ENCODE measurements around the gene ITGB6. TPM values are rescaled to one million over a fixed set of nuclear protein-coding genes. Genes with fewer than 3 reads are reported as not detected.

ITGB6 gene
- total RNA-seq, 6 donors from 2014 or later: 52.6 to 124 (median 68.8) TPM

DNA sequence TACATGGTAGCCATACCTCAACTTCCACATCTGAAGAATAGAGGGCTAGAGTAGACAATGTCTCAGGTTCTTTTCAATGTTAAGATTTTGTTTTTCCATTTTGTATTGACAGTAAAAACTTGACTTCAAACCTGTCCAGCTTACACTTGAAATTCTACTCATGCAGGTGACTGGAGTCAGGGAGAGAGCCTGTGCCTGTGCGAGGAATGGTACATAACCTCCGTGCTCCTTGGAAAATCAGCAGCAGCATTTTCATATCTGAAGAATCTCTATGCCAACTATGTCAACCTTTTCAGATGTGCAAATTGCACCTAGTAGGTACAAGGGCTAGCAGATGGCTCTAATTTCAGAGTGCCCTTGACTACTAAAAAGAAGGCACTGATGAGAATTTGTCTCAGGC is 139.8 kb downstream of the ITGB6 start:
- Histone ChIP-seq H3K27ac (no peak overlapping the region), H3K9me3 (no peaks in the 10 kb centered on the region), H3K4me3 (no peak overlapping the region), H3K27me3 (peaks cover 0 to 12% (median 0%) of the 10 kb centered on the region in 4 donors), H3K36me3 (no peaks in the 10 kb centered on the region), H3K4me1 (peaks cover 13 to 18% (median 14%) of the 10 kb centered on the region in 4 donors)
- DNase-seq (no peak), ATAC-seq (ENCODE audit: low FRiP score in 2 of 2) (no peak)
- WGBS, 2 donors: 96 to 100% methylated on average over 2 of the region's 2 CpGs
- TF ChIP-seq, protein P1, sequence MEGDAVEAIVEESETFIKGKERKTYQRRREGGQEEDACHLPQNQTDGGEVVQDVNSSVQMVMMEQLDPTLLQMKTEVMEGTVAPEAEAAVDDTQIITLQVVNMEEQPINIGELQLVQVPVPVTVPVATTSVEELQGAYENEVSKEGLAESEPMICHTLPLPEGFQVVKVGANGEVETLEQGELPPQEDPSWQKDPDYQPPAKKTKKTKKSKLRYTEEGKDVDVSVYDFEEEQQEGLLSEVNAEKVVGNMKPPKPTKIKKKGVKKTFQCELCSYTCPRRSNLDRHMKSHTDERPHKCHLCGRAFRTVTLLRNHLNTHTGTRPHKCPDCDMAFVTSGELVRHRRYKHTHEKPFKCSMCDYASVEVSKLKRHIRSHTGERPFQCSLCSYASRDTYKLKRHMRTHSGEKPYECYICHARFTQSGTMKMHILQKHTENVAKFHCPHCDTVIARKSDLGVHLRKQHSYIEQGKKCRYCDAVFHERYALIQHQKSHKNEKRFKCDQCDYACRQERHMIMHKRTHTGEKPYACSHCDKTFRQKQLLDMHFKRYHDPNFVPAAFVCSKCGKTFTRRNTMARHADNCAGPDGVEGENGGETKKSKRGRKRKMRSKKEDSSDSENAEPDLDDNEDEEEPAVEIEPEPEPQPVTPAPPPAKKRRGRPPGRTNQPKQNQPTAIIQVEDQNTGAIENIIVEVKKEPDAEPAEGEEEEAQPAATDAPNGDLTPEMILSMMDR (IDR thresholded peaks at IDR 0.05): no peak
- TF ChIP-seq POLR2A (IDR thresholded peaks at IDR 0.05): no peak
- no peak for TF ChIP-seq EP300 (IDR thresholded peaks at IDR 0.05)
- no peak for TF ChIP-seq POLR2AphosphoS5 (IDR thresholded peaks at IDR 0.05)

DNA sequence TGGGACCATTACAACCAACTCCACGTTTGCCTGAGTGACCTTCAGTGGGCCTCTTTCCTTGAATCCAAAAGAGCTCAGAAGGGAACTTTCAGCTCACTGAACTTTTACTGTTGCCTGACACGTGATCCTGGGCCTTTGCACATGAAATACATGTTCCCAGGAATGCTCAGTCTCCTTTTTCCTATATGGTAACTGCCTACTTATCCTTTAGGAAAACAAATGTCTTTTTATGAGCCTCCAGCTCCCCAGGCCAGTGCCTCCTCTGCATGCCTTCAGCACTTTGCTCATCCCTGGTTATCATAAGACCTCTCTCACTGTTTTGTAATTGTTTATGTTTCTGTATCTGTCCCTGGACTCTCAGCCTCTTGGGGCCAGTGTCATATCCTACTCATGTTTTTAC is 142.7 kb downstream of the ITGB6 start:
- TF ChIP-seq POLR2A (IDR thresholded peaks at IDR 0.05): no peak
- no peak for TF ChIP-seq EP300 (IDR thresholded peaks at IDR 0.05)
- TF ChIP-seq, protein P1 (IDR thresholded peaks at IDR 0.05): no peak
- TF ChIP-seq POLR2AphosphoS5 (IDR thresholded peaks at IDR 0.05): no peak
- H3K4me3 ChIP-seq: no peak overlapping the region
- no peaks in the 10 kb centered on the region for H3K36me3 ChIP-seq
- 62 to 69% methylated on average over 2 of the region's 2 CpGs for WGBS, 2 donors
- DNase-seq (no peak), ATAC-seq (ENCODE audit: low FRiP score in 2 of 2) (no peak)
- H3K9me3 ChIP-seq: no peaks in the 10 kb centered on the region
- H3K27ac ChIP-seq: no peak overlapping the region
- H3K4me1 ChIP-seq: peaks cover 5 to 8% (median 6%) of the 10 kb centered on the region in 4 donors
- peaks cover 0 to 12% (median 0%) of the 10 kb centered on the region in 4 donors for H3K27me3 ChIP-seq

DNA sequence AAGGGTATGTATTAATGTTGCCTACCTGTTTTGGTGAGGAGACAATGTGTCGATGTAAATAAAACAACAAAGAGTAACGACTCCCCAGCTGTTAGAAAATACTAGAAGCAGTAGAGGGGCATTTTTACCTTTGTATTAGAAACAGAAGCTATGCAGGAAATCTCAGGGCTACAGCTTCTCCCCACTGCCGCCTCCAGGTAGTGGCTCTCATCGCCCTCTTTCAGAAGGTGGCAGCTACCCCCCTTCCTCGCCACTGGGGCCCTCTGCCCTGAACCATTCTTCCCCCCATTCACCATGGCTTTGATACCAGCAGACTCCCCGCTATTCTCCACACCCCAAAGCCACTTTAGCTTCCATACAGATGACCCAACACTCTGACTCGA is 144.4 kb downstream of the ITGB6 start:
- H3K4me1 ChIP-seq: no peaks in the 10 kb centered on the region
- H3K9me3 ChIP-seq: no peaks in the 10 kb centered on the region
- DNase-seq (no peak), ATAC-seq (ENCODE audit: low FRiP score in 2 of 2) (no peak)
- TF ChIP-seq POLR2AphosphoS5 (IDR thresholded peaks at IDR 0.05) (no peak), EP300 (IDR thresholded peaks at IDR 0.05) (no peak), POLR2A (IDR thresholded peaks at IDR 0.05) (no peak)
- TF ChIP-seq, protein P1 (IDR thresholded peaks at IDR 0.05): no peak
- H3K4me3 ChIP-seq: no peak overlapping the region
- H3K36me3 ChIP-seq: no peaks in the 10 kb centered on the region
- whole genome bisulfite sequencing, 2 donors: 85 to 92% methylated on average over 7 of the region's 7 CpGs
- H3K27ac ChIP-seq: no peak overlapping the region
- no peaks in the 10 kb centered on the region for H3K27me3 ChIP-seq

DNA sequence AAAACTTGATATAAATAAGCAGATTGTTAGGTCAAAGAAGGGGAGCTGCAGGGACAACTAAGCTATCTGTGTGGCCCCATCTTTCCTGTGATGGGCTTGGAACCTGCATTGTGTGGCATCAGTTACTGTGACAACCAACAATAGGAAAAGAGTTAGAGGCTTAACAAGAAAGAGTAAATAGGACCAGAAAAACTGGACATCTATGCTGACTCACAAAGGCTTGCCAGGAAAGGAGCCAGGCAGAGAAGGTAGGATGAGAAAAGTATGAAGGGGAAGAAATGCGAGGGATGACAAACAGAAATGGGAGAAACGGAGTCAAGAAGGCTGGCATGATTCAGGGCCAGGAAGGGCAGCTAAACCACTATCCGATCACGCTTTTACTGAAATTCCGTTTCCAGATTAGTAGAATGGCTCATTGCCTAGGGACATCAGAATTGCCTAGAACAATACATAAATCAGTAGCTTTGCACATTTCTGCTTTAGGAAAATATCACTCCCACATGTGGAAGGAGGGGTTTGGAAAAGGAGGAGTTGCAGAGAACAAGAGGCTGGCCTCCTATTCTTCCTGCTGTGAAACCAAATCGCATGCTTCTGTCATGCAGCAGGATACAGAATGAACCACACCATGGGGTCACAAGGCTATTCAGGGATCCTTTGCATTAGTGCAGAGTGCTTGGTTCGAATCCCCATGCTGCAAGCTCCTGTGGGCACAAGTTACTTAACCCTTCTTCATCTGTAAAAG is 144.9 kb downstream of the ITGB6 start:
- no peak overlapping the region for H3K4me3 ChIP-seq
- no peak overlapping the region for H3K27ac ChIP-seq
- ATAC-seq (ENCODE audit: low FRiP score in 2 of 2) (no peak), DNase-seq (no peak)
- no peak for TF ChIP-seq EP300 (IDR thresholded peaks at IDR 0.05)
- TF ChIP-seq POLR2AphosphoS5 (IDR thresholded peaks at IDR 0.05): no peak
- TF ChIP-seq POLR2A (IDR thresholded peaks at IDR 0.05): no peak
- TF ChIP-seq, protein P1 (IDR thresholded peaks at IDR 0.05): no peak
- H3K27me3 ChIP-seq: no peaks in the 10 kb centered on the region
- no peaks in the 10 kb centered on the region for H3K4me1 ChIP-seq
- 76 to 90% methylated on average over 7 of the region's 7 CpGs for WGBS, 2 donors
- H3K36me3 ChIP-seq: no peaks in the 10 kb centered on the region
- no peaks in the 10 kb centered on the region for H3K9me3 ChIP-seq

DNA sequence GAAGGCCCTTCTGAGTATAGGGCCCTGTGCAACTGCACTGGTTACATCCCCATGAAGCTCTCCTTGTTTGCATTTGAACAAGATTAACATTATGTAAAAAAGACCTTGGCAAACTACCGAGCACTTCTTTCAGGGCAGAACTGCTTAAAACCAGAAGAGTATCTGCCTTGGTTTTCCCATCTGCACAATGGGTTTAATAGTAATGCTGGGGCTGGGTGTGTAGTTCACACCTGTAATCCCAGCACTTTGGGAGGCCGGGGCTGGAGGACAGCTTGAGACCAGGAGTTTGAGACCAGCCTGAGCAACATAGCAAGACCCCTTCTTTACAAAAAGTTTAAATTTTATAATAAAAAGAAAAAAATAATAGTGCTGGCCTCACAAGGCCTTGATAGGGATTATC is 146.1 kb downstream of the ITGB6 start:
- DNase-seq (no peak), ATAC-seq (ENCODE audit: low FRiP score in 2 of 2) (no peak)
- Histone ChIP-seq H3K27me3 (no peaks in the 10 kb centered on the region), H3K9me3 (no peaks in the 10 kb centered on the region), H3K4me1 (no peaks in the 10 kb centered on the region), H3K4me3 (no peak overlapping the region), H3K27ac (no peak overlapping the region), H3K36me3 (no peaks in the 10 kb centered on the region)
- TF ChIP-seq POLR2A (IDR thresholded peaks at IDR 0.05) (no peak), POLR2AphosphoS5 (IDR thresholded peaks at IDR 0.05) (no peak), EP300 (IDR thresholded peaks at IDR 0.05) (no peak)
- TF ChIP-seq, protein P1 (IDR thresholded peaks at IDR 0.05): no peak
- 92 to 100% methylated on average over 2 of the region's 2 CpGs for WGBS, 2 donors
